Endodermal cell (in vitro differentiated cells): Measurements from ENCODE around the gene ALX1. TPM values are rescaled to one million over a fixed set of nuclear protein-coding genes. Genes with fewer than 3 reads are reported as not detected.

Experiments used
- DNase-seq: peaks from one replicate; pipeline ENCODE4 v3.0.0-alpha.2; 2017
- H3K27ac ChIP-seq: 2 replicates; pipeline ENCODE4 v1.5.1; 2013; ENCODE audit warnings: mild to moderate bottlenecking, low read depth, low read length, moderate library complexity
- H3K27me3 ChIP-seq: 2 replicates; pipeline ENCODE4 v1.6.1; 2013; ENCODE audit warnings: mild to moderate bottlenecking, low read length, moderate library complexity; ENCODE audit not compliant: insufficient read depth, control insufficient read depth, poor library complexity, severe bottlenecking
- H3K36me3 ChIP-seq: 2 replicates; pipeline ENCODE4 v1.7.0; 2013; ENCODE audit warnings: mild to moderate bottlenecking, low read length, moderate library complexity; ENCODE audit not compliant: control insufficient read depth, insufficient read depth
- H3K4me1 ChIP-seq: one replicate; pipeline ENCODE4 v1.7.0; 2013; ENCODE audit warnings: low read length; ENCODE audit not compliant: control insufficient read depth, insufficient read depth
- H3K4me3 ChIP-seq: 2 replicates; pipeline ENCODE4 v1.5.1; 2013; ENCODE audit warnings: mild to moderate bottlenecking, low read length, moderate library complexity
- H3K9ac ChIP-seq: 2 replicates; pipeline ENCODE4 v1.6.1; 2013; ENCODE audit warnings: mild to moderate bottlenecking, low read length, moderate library complexity; ENCODE audit not compliant: poor library complexity, severe bottlenecking; ENCODE audit errors: extremely low read depth
- H3K9me3 ChIP-seq: 2 replicates; pipeline ENCODE4 v1.6.1; 2013; ENCODE audit warnings: mild to moderate bottlenecking, low read length, moderate library complexity; ENCODE audit not compliant: control insufficient read depth
- H3K27ac Mint-ChIP-seq: 2 replicates; pipeline ENCODE4 v1.8.0; 2020; ENCODE audit warnings: mixed read lengths
- H3K27me3 Mint-ChIP-seq: 2 replicates; pipeline ENCODE4 v1.8.0; 2021; ENCODE audit warnings: mild to moderate bottlenecking, mixed read lengths; ENCODE audit not compliant: insufficient read depth
- H3K36me3 Mint-ChIP-seq: 2 replicates; pipeline ENCODE4 v1.8.0; 2020; ENCODE audit warnings: low read depth, mixed read lengths
- H3K4me1 Mint-ChIP-seq: 2 replicates; pipeline ENCODE4 v1.8.0; 2020; ENCODE audit warnings: mixed read lengths
- H3K4me3 Mint-ChIP-seq: 2 replicates; pipeline ENCODE4 v1.8.0; 2020; ENCODE audit warnings: mild to moderate bottlenecking, moderate library complexity, mixed read lengths
- H3K9me3 Mint-ChIP-seq: 2 replicates; pipeline ENCODE4 v1.8.0; 2020; ENCODE audit warnings: mild to moderate bottlenecking, mixed read lengths
- WGBS, 2 experiments: methylation state at CpG; one replicate each; pipeline versions ENCODE4 v1.1.5 to v1.1.7; 2013; ENCODE audit warnings: missing lambda C conversion rate in 2 of 2, mixed read lengths in 1 of 2; ENCODE audit not compliant: insufficient coverage in 1 of 2, insufficient read length in 1 of 2; 5-methylcytosine and 5-hydroxymethylcytosine counted together
- long read RNA-seq, 4 experiments: library from polyadenylated mRNA in 2 of 4; library from RNA in 1 of 4; library from capped mRNA in 1 of 4; stranded (forward) in 3 of 4; unstranded in 1 of 4; transcript quantifications; one replicate each; pipeline ENCODE4 v2.0.0, GENCODE V29; 2020 to 2021; ENCODE audit warnings: inconsistent platforms in 1 of 4
- polyA plus RNA-seq, 2 experiments: library from polyadenylated mRNA; stranded (reverse); fragments of 50-300 nt; gene quantifications; one replicate each; pipeline ENCODE4 v1.2.3, GENCODE V29; 2013
- total RNA-seq, 2 donors: library from RNA; stranded (reverse); fragmentation: NEBNext Ultra II Directional in 1 of 2; extraction: Animal tissue kit (Norgen Biotek cat#: 25700) in 1 of 2; gene quantifications; 2 replicates in 1 of 2; 3 replicates in 1 of 2; pipeline ENCODE4 v1.2.1, GENCODE V29; 2021
- TF ChIP-seq, protein P1 (sequence below): fragments of 200-600 bp; sonication (generic); conservative IDR thresholded peaks from 2 replicates; pipeline ENCODE4 v1.5.0; 2021; ENCODE audit warnings: antibody characterized with exemption, mild to moderate bottlenecking

The ALX1 gene
- 1 to 10 TPM in 1 of 2 donors, under 1 TPM in 1; 0.40 to 1.3 TPM for total RNA-seq
- 3.6 TPM for polyA plus RNA-seq (2013, experiment 1 of 2)
- polyA plus RNA-seq (2013, experiment 2 of 2), result 2.5 TPM
- long read RNA-seq, experiment 1, result 0 reads
- long read RNA-seq, experiment 2, partial matches to known transcripts, result 0 of 5 reads
- long read RNA-seq, experiment 2, other reads (novel, unspliced or antisense), result 1 of 5 reads
- long read RNA-seq, experiment 3, transcript ALX1-201 (4 exons, 1,445 nt), result major isoform, 6 of 7 reads
- long read RNA-seq, experiment 3, partial matches to known transcripts, result 1 of 7 reads
- long read RNA-seq, experiment 3, other reads (novel, unspliced or antisense), result 0 of 7 reads
- long read RNA-seq, experiment 4, partial matches to known transcripts, result 0 of 1 reads
- long read RNA-seq, experiment 4, other reads (novel, unspliced or antisense), result 1 of 1 reads

DNA sequence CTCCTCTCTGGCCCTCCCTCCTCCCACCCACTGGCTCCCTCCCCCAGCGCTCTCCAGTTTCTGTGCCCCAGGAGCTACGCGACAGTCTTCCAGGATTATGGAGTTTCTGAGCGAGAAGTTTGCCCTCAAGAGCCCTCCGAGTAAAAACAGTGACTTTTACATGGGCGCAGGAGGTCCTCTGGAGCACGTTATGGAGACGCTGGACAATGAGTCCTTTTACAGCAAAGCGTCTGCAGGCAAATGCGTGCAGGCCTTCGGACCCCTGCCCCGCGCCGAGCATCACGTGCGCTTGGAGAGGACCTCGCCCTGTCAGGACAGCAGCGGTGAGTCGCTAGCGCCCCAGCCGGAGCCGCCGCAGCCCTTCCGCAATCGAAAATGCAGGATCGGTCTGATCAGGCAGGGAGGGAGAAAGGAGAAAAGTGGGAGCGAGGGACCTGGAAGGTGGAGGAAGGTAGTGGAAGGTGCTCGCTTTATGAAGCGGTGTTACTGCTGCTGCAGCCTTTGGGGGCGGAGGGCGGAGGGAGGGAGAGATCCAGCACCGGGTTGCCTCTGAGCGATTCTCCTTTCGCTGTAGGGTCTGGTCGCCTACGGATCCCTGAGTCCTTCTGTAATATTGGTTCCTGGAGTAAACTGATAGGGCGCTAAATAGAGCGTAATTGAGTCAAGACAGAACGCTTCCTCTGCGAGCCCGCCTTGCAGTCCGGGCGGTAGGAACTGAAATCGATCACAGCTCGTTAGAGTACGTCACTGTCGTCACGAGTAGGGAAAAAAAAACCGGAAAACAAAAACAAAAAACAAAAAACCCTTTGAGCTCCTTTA, at the start of gene ALX1:
TSS of gene ALX1 (plus strand) at position 56 of the 819 bp plus-strand sequence. CDS start at position 98, 42 bp downstream.
- peak within 1 kb of the TSS; percentile 65 for H3K9ac ChIP-seq

DNA sequence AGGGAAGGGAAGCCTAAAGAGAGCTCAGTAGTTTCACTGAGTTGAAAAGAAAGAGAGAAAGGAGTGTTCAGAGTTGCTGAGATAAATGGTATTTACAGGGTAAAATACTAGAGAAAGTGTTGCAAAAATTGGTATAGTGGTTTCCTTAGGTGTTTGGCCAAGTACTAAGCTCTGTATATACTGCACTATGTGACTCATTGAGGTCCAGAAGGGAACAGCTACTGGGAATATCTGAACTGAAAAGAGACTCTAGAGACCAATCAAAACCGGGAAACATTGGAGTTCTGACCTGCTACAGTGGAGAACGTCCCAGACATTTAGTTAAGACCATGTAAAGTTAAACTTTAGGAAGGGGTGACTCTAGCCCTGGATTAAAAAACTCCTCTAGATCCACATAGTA, 42.7 kb upstream of the ALX1 start:
- Mint-ChIP-seq H3K27ac (no peak overlapping the region), H3K4me3 (no peak overlapping the region), H3K27me3 (no peaks in the 10 kb centered on the region), H3K4me1 (no peaks in the 10 kb centered on the region), H3K36me3 (no peaks in the 10 kb centered on the region), H3K9me3 (no peaks in the 10 kb centered on the region)
- Histone ChIP-seq H3K9ac (no peak overlapping the region), H3K9me3 (no peaks in the 10 kb centered on the region), H3K4me1 (no peaks in the 10 kb centered on the region), H3K4me3 (no peak overlapping the region), H3K27ac (no peak overlapping the region), H3K36me3 (no peaks in the 10 kb centered on the region), H3K27me3 (no peaks in the 10 kb centered on the region)
- WGBS, 2 experiments, result 83 to 88% methylated on average over 2 of the region's 2 CpGs
- no peak for DNase-seq
- TF ChIP-seq, protein P1, sequence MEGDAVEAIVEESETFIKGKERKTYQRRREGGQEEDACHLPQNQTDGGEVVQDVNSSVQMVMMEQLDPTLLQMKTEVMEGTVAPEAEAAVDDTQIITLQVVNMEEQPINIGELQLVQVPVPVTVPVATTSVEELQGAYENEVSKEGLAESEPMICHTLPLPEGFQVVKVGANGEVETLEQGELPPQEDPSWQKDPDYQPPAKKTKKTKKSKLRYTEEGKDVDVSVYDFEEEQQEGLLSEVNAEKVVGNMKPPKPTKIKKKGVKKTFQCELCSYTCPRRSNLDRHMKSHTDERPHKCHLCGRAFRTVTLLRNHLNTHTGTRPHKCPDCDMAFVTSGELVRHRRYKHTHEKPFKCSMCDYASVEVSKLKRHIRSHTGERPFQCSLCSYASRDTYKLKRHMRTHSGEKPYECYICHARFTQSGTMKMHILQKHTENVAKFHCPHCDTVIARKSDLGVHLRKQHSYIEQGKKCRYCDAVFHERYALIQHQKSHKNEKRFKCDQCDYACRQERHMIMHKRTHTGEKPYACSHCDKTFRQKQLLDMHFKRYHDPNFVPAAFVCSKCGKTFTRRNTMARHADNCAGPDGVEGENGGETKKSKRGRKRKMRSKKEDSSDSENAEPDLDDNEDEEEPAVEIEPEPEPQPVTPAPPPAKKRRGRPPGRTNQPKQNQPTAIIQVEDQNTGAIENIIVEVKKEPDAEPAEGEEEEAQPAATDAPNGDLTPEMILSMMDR, result no peak

More for the DNA sequence above, at the start of gene ALX1:
- Histone ChIP-seq H3K4me3 (peak within 1 kb of the TSS; percentile 93), H3K27ac (peak within 1 kb of the TSS; percentile 64), H3K36me3 (no peaks in the 10 kb centered on the region), H3K9me3 (no peaks in the 10 kb centered on the region), H3K4me1 (peaks cover 2% of the 10 kb centered on the region), H3K27me3 (peaks cover 63% of the 10 kb centered on the region)
- Mint-ChIP-seq H3K27ac (peak within 1 kb of the TSS; percentile 96), H3K9me3 (no peaks in the 10 kb centered on the region), H3K4me3 (peak within 1 kb of the TSS; percentile 87), H3K4me1 (peaks cover 8% of the 10 kb centered on the region), H3K27me3 (peaks cover 45% of the 10 kb centered on the region), H3K36me3 (no peaks in the 10 kb centered on the region)
- WGBS, 2 experiments, result 0% methylated on average over 10 to 49 of the region's 49 CpGs
- TF ChIP-seq, protein P1, result peak; percentile 40
- DNase-seq, result peak; percentile 97

DNA sequence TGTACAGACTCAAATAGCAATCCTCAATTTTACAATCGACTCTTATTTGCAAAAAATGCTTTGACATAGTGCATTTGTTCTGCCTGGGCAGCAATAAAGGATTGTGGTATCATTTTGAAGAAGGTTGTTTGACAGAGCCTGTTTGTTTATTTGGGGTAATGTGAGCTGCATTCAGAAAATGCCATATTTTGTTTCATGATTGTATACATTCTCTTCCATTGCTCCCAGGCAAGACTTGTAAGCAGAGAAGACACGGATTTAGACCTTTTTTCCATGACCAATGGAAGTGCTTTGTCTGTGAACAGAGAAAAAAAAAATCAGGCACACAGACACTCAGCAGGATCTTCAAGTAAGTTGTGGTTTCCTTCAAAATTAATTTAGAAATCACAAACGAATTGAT, 35.5 kb upstream of the ALX1 start:
- Mint-ChIP-seq H3K27me3 (no peaks in the 10 kb centered on the region), H3K27ac (no peak overlapping the region), H3K36me3 (no peaks in the 10 kb centered on the region), H3K9me3 (no peaks in the 10 kb centered on the region), H3K4me3 (no peak overlapping the region), H3K4me1 (no peaks in the 10 kb centered on the region)
- H3K4me1 ChIP-seq, result no peaks in the 10 kb centered on the region
- no peak overlapping the region for H3K4me3 ChIP-seq
- no peak for DNase-seq
- no peak overlapping the region for H3K27ac ChIP-seq
- no peaks in the 10 kb centered on the region for H3K36me3 ChIP-seq
- WGBS, 2 experiments, result 76 to 83% methylated on average over 2 to 3 of the region's 3 CpGs
- no peaks in the 10 kb centered on the region for H3K27me3 ChIP-seq
- H3K9ac ChIP-seq, result no peak overlapping the region
- TF ChIP-seq, protein P1, result no peak
- H3K9me3 ChIP-seq, result no peaks in the 10 kb centered on the region
